AG09319 (cell line): Measurements from ENCODE around the gene ALDH1A2.
"Not testable (repeated sequence)": the region's sequence is repeated elsewhere in the genome, so short reads cannot be mapped to it uniquely, and the experiment has no call there.

Source experiments
- DNase-seq: peaks from one replicate; pipeline ENCODE4 v3.0.0-alpha.2; 2010; ENCODE audit warnings: low read depth; ENCODE audit errors: extremely low read depth
- TF ChIP-seq, protein P1 (sequence below): IDR thresholded peaks from 2 replicates; pipeline ENCODE4 v1.5.1; 2011; ENCODE audit warnings: low read depth, mild to moderate bottlenecking, inconsistent platforms, low read length, moderate library complexity

ALDH1A2 gene

DNA sequence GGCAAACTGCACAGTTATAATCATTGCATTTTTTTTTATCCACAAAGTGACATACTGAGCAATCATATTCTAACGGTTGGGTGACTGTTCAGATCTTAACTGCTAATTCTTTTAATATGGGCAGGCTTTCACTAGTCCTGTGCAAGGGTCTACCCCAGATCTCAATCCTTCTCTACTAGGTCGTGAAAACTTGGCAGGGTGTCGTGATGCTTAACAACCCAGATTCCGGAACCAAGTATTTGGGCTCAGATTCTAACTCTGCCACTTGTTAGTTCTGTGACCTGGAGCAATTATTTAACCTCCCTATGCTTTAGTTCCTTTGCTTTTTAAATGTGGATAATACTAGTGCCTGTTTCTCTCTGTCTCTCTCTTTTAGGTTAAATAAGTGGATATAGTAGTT is 16.4 kb upstream of the ALDH1A2 start:
- TF ChIP-seq, protein P1, sequence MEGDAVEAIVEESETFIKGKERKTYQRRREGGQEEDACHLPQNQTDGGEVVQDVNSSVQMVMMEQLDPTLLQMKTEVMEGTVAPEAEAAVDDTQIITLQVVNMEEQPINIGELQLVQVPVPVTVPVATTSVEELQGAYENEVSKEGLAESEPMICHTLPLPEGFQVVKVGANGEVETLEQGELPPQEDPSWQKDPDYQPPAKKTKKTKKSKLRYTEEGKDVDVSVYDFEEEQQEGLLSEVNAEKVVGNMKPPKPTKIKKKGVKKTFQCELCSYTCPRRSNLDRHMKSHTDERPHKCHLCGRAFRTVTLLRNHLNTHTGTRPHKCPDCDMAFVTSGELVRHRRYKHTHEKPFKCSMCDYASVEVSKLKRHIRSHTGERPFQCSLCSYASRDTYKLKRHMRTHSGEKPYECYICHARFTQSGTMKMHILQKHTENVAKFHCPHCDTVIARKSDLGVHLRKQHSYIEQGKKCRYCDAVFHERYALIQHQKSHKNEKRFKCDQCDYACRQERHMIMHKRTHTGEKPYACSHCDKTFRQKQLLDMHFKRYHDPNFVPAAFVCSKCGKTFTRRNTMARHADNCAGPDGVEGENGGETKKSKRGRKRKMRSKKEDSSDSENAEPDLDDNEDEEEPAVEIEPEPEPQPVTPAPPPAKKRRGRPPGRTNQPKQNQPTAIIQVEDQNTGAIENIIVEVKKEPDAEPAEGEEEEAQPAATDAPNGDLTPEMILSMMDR: no peak
- DNase-seq: no peak

DNA sequence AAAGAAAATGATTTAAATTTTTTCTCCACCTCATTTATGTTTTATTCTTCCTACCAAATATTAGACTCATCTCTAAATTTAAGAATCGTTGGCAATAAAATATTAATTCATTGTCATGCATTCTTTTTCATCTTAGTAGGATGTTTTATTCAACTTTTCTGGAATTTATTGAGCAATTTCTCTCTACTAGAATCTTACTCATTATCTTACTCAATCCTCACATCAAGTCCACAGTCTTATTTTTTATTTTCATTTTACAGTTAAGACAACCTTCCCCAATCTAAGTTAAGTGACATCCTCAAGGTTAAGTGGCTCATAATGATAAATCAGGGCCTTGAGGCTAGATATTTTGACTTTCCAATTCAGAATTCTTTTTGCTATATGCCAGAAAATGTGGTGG is 15.9 kb upstream of the ALDH1A2 start:
- no peak for DNase-seq
- TF ChIP-seq, protein P1: no peak

DNA sequence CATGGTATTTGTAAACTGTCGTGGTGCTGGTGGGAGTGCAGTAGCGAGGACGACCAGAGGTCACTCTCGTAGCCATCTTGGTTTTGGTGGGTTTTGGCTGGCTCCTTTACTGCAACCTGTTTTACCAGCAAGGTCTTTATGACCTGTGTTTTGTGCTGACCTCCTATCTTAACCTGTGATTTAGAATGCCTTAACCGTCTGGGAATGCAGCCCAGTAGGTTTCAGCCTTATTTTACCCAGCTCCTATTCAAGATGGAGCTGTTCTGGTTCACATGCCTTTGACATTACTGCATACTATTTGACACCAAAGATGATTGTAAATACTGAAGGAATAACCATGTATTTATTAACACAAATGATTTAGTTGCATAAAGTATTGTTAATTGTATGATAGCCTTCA is 15.4 kb upstream of the ALDH1A2 start:
- not testable (repeated sequence) for DNase-seq

DNA sequence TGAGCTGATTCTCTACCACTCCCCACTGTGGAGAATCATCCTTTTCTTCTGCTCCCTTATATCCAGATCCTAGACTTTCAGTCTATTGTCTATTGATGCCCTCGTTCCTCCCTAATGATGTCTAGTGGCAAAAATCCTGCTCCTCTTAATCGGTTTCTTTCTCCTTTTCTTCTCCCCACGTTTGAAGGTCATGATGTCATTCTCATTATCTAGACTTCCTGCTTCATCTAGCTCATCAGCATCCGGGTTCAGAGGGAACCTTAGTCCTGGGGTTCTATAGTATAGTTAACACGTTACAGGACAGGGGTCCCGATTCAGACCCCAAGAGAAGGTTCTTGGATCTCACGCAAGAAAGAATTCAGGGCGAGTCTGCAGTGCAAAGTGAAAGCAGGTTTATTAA is 14.9 kb upstream of the ALDH1A2 start:
- DNase-seq: no peak
- TF ChIP-seq, protein P1: no peak

DNA sequence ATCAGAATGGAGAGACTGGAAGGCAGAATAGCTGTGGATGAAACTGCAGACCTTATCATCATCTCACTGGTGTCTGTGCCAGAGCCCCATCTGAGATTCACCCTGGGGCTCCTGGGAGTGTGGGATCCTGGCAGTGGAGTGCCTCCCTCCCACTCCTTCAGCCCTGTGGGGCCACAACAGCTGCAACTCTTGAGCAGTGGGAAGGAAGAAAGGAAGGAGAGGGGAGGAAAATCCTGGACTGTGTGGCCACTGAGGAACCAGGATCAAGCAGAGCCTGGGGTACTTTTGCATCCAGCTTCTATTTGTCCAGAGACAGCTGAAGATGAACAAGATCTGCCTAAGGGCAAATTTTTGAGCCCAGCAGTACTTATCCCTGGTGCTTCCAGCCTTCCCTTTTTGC is 13.1 kb upstream of the ALDH1A2 start:
- TF ChIP-seq, protein P1: no peak
- DNase-seq: no peak

DNA sequence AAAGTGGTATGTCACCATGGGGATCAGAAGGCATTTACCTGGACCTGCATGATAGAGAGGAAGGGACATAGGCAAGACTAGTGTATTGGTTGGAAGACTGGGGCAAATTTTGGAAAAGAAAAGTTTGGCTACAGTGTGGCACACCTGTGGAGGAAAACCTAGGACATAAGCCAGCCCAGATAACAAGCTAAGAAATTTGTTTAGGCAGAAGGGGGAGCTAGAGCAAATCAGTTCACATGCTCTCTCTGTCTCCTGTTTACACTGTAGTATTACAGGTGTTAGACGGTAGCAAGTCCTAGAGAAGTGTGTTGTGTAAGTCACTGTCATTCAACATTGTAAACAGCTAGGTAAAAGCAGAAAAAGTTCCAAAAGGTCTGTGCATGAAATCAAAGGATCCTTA is 11.9 kb upstream of the ALDH1A2 start:
- TF ChIP-seq, protein P1: no peak; the same call in 1 of the 2 replicates
- DNase-seq: no peak

DNA sequence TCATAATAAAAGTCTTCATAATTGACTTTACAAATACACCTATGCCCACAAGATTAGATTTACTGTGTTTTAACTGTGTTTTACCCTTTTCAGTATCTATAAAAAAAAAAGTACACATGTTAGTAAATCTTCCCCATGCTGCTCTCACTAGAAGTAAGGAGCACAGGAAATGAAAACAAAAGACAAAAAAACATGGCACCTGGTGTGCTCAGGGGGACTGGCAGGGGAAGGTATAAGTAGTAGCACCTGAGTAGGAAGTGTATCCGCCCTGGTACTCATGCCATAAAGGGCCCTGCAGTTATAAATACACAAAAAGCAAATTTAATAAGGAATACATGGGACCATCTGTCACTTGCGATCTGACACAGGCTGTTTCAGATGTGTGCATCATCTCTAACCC is 8.9 kb upstream of the ALDH1A2 start:
- TF ChIP-seq, protein P1: no peak
- no peak for DNase-seq

DNA sequence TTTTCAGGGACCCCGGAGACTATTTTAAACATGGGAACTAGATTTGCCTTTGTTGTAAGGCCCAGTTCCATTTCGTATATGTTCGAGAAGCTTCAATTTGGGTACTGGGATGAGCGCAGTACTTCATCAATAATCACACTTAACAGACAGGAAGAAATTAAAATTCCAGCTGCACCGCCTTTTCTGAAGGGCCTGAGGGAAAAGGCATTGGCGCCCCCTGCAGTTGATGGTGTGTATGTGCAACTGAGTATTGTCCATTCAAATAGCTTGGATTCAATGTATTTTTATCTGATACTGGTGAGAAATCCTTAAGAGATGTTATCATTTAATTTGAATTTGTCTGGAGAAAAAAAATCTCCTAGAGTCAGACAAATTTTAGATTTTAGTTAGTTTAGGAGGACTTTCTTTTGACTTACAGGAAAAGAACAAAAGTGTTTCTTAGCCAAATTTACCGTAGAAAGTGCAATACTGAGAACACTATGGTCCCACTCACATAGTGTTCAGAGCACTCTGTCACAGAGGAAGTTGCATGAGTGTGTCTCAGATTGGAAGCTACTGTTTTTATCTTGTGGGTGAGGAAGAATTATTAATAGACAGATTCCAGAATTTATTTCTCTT is 5.4 kb upstream of the ALDH1A2 start:
- TF ChIP-seq, protein P1: peak; percentile 89
- DNase-seq: peak; percentile 8
